HepG2 (cell line): Measurements from ENCODE around the gene GRAMD4. TPM values are rescaled to one million over a fixed set of nuclear protein-coding genes. Genes with fewer than 3 reads are reported as not detected.

ENCODE experiments used
- ATAC-seq: fragments of 200-7000 bp; cut with Tn5 transposase; 3 replicates; pipeline ENCODE4 v1.9.1; 2020; ENCODE audit warnings: mild to moderate bottlenecking, moderate library complexity
- BruUV-seq: library from RNA; stranded (reverse); fragments of 400-500 nt; replicated peaks from 2 replicates; lab custom pipeline; 2021; lab: Mats Ljungman, UMichigan
- CTCF ChIA-PET: fragments of 300-600 bp; formaldehyde crosslinking; extraction: SDS; loops from one replicate; lab custom pipeline; 2021; ENCODE audit warnings: low total read pairs, inconsistent platforms, low intra/inter-chr PET ratio; lab: Yijun Ruan, JAX
- POLR2A ChIA-PET: fragments of 350-600 bp; sonication (Branson Sonifier 250); formaldehyde crosslinking; loops from one replicate; lab custom pipeline; 2020; ENCODE audit warnings: antibody characterized with exemption, inconsistent platforms; lab: Yijun Ruan, JAX
- DNase-seq: peaks from one replicate; pipeline ENCODE4 v3.0.0-alpha.2; 2015; ENCODE audit warnings: low spot score
- FAIRE-seq: peaks from 3 replicates; lab custom pipeline; 2011; peaks lifted over from hg19 to GRCh38; lab: Jason Lieb, UNC
- H2AFZ ChIP-seq: one replicate; pipeline ENCODE4 v1.6.1; 2011; ENCODE audit warnings: low read length, inconsistent platforms
- H3K27ac ChIP-seq: fragments of 300-600 bp; 3 replicates; pipeline ENCODE4 v1.8.0; 2011; ENCODE audit warnings: mixed run types, mild to moderate bottlenecking, mixed read lengths, low read length, inconsistent platforms; ENCODE audit not compliant: insufficient read depth; ENCODE audit errors: extremely low read length
- H3K27me3 ChIP-seq, 2 experiments: fragments of 200-600 bp in 1 of 2; 2 replicates in 1 of 2; 3 replicates in 1 of 2; pipeline versions ENCODE4 v1.6.0 to v1.8.0; 2011; ENCODE audit warnings: low read length in 2 of 2, mild to moderate bottlenecking in 2 of 2, moderate library complexity in 2 of 2, inconsistent platforms in 1 of 2; ENCODE audit not compliant: insufficient read depth in 2 of 2, control insufficient read depth in 1 of 2
- H3K36me3 ChIP-seq, 2 experiments: fragments of 200-600 bp in 1 of 2; replicated peaks in 1 of 2; 2 replicates in 1 of 2; 3 replicates in 1 of 2; pipeline versions ENCODE4 v1.5.1 to v1.8.0; 2011; ENCODE audit warnings: low read length in 2 of 2, inconsistent platforms in 1 of 2; ENCODE audit not compliant: insufficient read depth in 2 of 2, control insufficient read depth in 1 of 2
- H3K4me1 ChIP-seq: 2 replicates; pipeline ENCODE4 v1.5.1; 2012; ENCODE audit warnings: low read length, inconsistent platforms; ENCODE audit not compliant: insufficient read depth
- H3K4me2 ChIP-seq: 2 replicates; pipeline ENCODE4 v1.6.0; 2011; ENCODE audit warnings: low read depth, low read length, inconsistent platforms
- H3K4me3 ChIP-seq, 3 experiments: fragments of 200-600 bp in 1 of 3; sonication (generic), shearing (Covaris generic) in 1 of 3; replicated peaks in 1 of 3; 2 replicates each; pipeline ENCODE4 v1.5.1; 2011 to 2016; ENCODE audit warnings: low read length in 3 of 3, inconsistent platforms in 2 of 3, low read depth in 2 of 3, mild to moderate bottlenecking in 2 of 3, control low read depth in 1 of 3, mixed read lengths in 1 of 3; ENCODE audit not compliant: insufficient read depth in 1 of 3
- H3K79me2 ChIP-seq: one replicate; pipeline ENCODE4 v1.6.1; 2011; ENCODE audit warnings: low read length, inconsistent platforms; ENCODE audit not compliant: insufficient read depth
- H3K9ac ChIP-seq: 2 replicates; pipeline ENCODE4 v1.6.0; 2011; ENCODE audit warnings: mild to moderate bottlenecking, low read depth, low read length, inconsistent platforms; ENCODE audit not compliant: insufficient read depth
- H3K9me3 ChIP-seq: 2 replicates; pipeline ENCODE4 v1.5.1; 2012; ENCODE audit warnings: mild to moderate bottlenecking, low read length
- H4K20me1 ChIP-seq: 2 replicates; pipeline ENCODE4 v1.6.0; 2011; ENCODE audit warnings: inconsistent platforms, mild to moderate bottlenecking, low read length, moderate library complexity; ENCODE audit not compliant: insufficient read depth
- HNRNPK ChIP-seq: fragments of 200-400 bp; formaldehyde crosslinking; IDR thresholded peaks from 2 replicates; pipeline ENCODE4 v1.6.1; 2018; ENCODE audit warnings: low read length, low read depth, moderate library complexity, mild to moderate bottlenecking; ENCODE audit not compliant: poor library complexity, severe bottlenecking
- WIZ ChIP-seq: sonication (generic); formaldehyde crosslinking; IDR thresholded peaks from 2 replicates; pipeline ENCODE4 v1.5.1; 2020; ENCODE audit warnings: mild to moderate bottlenecking, missing genetic modification reagents
- ZNF350 ChIP-seq: sonication (generic); formaldehyde crosslinking; IDR thresholded peaks from 2 replicates; pipeline ENCODE4 v1.4.0; 2020; ENCODE audit warnings: mild to moderate bottlenecking, low read depth, missing genetic modification reagents, borderline replicate concordance
- ZNF569 ChIP-seq: sonication (generic); formaldehyde crosslinking; IDR thresholded peaks from 2 replicates; pipeline ENCODE4 v1.5.0; 2020; ENCODE audit warnings: mild to moderate bottlenecking, missing genetic modification reagents, moderate library complexity, borderline replicate concordance
- ZNF773 ChIP-seq: sonication (generic); formaldehyde crosslinking; IDR thresholded peaks from 2 replicates; pipeline ENCODE4 v1.4.0; 2020; ENCODE audit warnings: missing genetic modification reagents, borderline replicate concordance
- ZNF788 ChIP-seq: sonication (generic); formaldehyde crosslinking; IDR thresholded peaks from 2 replicates; pipeline ENCODE4 v1.5.0; 2020; ENCODE audit warnings: mild to moderate bottlenecking, missing genetic modification reagents, borderline replicate concordance
- WGBS: methylation state at CpG from one replicate; pipeline ENCODE4 v1.1.6; 2017; ENCODE audit warnings: low lambda C conversion rate; 5-methylcytosine and 5-hydroxymethylcytosine counted together
- in situ Hi-C: cut with HindIII; loops from 2 replicates; pipeline ENCODE4 v1.10.0; 2017; ENCODE audit warnings: low pct_unique_long_range_greater_than_20kb; ENCODE audit not compliant: extremely low pct_ligation_motif_present
- intact Hi-C: fragments of 100-400 bp; cut with micrococcal nuclease; formaldehyde crosslinking; loops from one replicate; pipeline ENCODE4 v1.10.0; 2022; ENCODE audit not compliant: unreplicated experiment
- polyA plus RNA-seq, 8 experiments: library from polyadenylated mRNA; depleted of rRNA in 3 of 8; stranded (reverse) in 7 of 8; unstranded in 1 of 8; fragments of >200 nt; fragmentation: Illumina TruSeq in 4 of 8; extraction: Trizol in 4 of 8; gene quantifications; 2 replicates each; pipeline versions ENCODE4 v1.2.1 to v1.2.3, GENCODE V29; 2011 to 2016; ENCODE audit warnings: low read depth in 4 of 8, missing spikeins in 1 of 8, mixed read lengths in 1 of 8; ENCODE audit not compliant: insufficient read depth in 1 of 8
- total RNA-seq, 5 experiments: library from RNA; depleted of rRNA; stranded (reverse); fragments of >200 nt; fragmentation: Illumina TruSeq; extraction: Trizol; gene quantifications; 2 replicates each; pipeline ENCODE4 v1.2.3, GENCODE V29; 2016; ENCODE audit warnings: low read depth in 1 of 5
- TF ChIP-seq, protein P1 (sequence below): sonication (generic); formaldehyde crosslinking; IDR thresholded peaks from 2 replicates; pipeline ENCODE4 v1.4.0; 2020; ENCODE audit warnings: missing genetic modification reagents

Gene GRAMD4
- total and polyA plus RNA-seq, 2 of the 13 experiments (the other 11 are each of a cell fraction or from before 2014, with no cell fraction given) = 15.2 to 15.7 TPM

DNA sequence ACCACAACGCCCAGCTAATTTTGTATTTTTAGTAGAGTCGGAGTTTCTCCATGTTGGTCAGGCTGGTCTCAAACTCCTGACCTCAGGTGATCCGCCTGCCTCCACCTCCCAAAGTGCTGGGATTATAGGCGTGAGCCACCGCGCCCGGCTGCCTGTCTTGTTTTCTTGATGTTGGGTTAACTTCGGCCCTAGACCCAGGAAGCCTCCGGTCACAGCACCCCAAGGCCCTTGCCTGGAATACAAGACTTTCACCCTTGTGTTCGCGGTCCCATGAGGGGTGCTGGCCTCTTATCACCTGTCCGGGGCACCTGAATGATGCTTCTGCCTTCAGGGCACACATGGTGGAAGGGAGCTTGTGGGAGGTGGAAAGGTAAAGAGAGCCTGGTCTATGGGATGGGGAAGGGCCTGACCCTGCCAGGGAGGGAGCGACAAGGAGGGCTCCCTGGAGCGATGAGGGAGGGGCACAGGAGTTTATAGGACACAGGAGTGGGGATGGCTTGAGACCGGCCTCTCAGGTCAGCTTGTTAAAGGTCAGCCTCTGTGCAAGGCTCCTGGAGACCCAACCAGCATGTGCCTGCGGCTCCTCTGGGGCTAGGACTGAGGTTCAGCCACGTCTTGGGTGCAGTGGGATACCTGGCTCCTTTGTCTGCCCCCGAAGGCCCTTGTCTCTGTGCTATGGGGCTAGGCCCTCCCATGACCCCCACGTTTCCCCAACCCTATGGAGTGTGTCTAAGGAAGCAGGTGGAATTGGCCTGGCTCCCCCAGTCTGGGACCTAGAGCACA lies 34.7 kb upstream of the GRAMD4 start:
- BruUV-seq = no TSS peak
- FAIRE-seq (no peak), ATAC-seq (no peak), DNase-seq (no peak)
- Histone ChIP-seq H2AFZ (no peak overlapping the region), H3K27me3 (no peaks in the 10 kb centered on the region), H3K27ac (no peak overlapping the region), H3K4me2 (no peak overlapping the region), H3K4me3 (no peak overlapping the region), H3K9ac (no peak overlapping the region), H3K9me3 (no peaks in the 10 kb centered on the region), H3K79me2 (peaks cover 12% of the 10 kb centered on the region), H3K36me3 (no peaks in the 10 kb centered on the region), H4K20me1 (peaks cover 8% of the 10 kb centered on the region; the same call in 1 of the 2 replicates), H3K4me1 (peaks cover 22% of the 10 kb centered on the region)
- no peak for TF ChIP-seq ZNF350
- no peak for TF ChIP-seq HNRNPK
- no peak for TF ChIP-seq WIZ (CRISPR knock-in tag)
- TF ChIP-seq, protein P1, sequence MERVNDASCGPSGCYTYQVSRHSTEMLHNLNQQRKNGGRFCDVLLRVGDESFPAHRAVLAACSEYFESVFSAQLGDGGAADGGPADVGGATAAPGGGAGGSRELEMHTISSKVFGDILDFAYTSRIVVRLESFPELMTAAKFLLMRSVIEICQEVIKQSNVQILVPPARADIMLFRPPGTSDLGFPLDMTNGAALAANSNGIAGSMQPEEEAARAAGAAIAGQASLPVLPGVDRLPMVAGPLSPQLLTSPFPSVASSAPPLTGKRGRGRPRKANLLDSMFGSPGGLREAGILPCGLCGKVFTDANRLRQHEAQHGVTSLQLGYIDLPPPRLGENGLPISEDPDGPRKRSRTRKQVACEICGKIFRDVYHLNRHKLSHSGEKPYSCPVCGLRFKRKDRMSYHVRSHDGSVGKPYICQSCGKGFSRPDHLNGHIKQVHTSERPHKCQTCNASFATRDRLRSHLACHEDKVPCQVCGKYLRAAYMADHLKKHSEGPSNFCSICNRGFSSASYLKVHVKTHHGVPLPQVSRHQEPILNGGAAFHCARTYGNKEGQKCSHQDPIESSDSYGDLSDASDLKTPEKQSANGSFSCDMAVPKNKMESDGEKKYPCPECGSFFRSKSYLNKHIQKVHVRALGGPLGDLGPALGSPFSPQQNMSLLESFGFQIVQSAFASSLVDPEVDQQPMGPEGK (CRISPR knock-in tag) = no peak
- no peak for TF ChIP-seq ZNF788 (CRISPR knock-in tag)
- TF ChIP-seq ZNF773 = no peak
- no peak for TF ChIP-seq ZNF569 (CRISPR knock-in tag)
- 97% methylated on average over 15 of the region's 19 CpGs for WGBS
- CTCF ChIA-PET = no interaction called here
- intact Hi-C loops = no loop called here
- in situ Hi-C loops = no loop called here
- POLR2A ChIA-PET = no interaction called here
